HG02763 (cell line): ENCODE data around the gene PWWP2B.

Experiments
- ATAC-seq: cut with Tn5 transposase; IDR thresholded peaks from one replicate; pipeline ENCODE4 v1.9.1; 2021; ENCODE audit warnings: mild to moderate bottlenecking, moderate library complexity; ENCODE audit not compliant: unreplicated experiment

The PWWP2B gene

GRCh38 chr10:132392811-132393694 lies 3.9 kb upstream of the PWWP2B start:
- ATAC-seq = no peak

- ATAC-seq = no peak
These were observed 3.3 kb upstream of the PWWP2B start for GRCh38 chr10:132393695-132394181.

- no peak for ATAC-seq
These were observed 2.7 kb upstream of the PWWP2B start for GRCh38 chr10:132394201-132394811.

- ATAC-seq = no peak
These were observed 1.9 kb upstream of the PWWP2B start for GRCh38 chr10:132394936-132395703.

- ATAC-seq = no peak
These were observed 1.1 kb upstream of the PWWP2B start for GRCh38 chr10:132395704-132396493.

GRCh38 chr10:132396494-132397035 lies 435 bp upstream of the PWWP2B start:
- no peak for ATAC-seq

- ATAC-seq = peak; percentile 11
These were observed 918 bp downstream of the PWWP2B start for GRCh38 chr10:132397671-132398565.

GRCh38 chr10:132398566-132398991 lies 1.6 kb downstream of the PWWP2B start:
- ATAC-seq = no peak

- no peak for ATAC-seq
These were observed 2.4 kb downstream of the PWWP2B start for GRCh38 chr10:132399117-132400035.

GRCh38 chr10:132400041-132400546 lies 3.1 kb downstream of the PWWP2B start:
- ATAC-seq = no peak

GRCh38 chr10:132400547-132401151 lies 3.6 kb downstream of the PWWP2B start:
- no peak for ATAC-seq

GRCh38 chr10:132401401-132402118 lies 4.6 kb downstream of the PWWP2B start:
- no peak for ATAC-seq

- no peak for ATAC-seq
These were observed 5.8 kb downstream of the PWWP2B start for GRCh38 chr10:132402781-132403241.

- no peak for ATAC-seq
These were observed 6.6 kb downstream of the PWWP2B start for GRCh38 chr10:132403511-132404168.

GRCh38 chr10:132404169-132404880 lies 7.3 kb downstream of the PWWP2B start:
- no peak for ATAC-seq
